Mucosa of descending colon (tissue), 3 donors: ENCODE results near the gene RBM17. TPM values are rescaled to one million over a fixed set of nuclear protein-coding genes. Genes with fewer than 3 reads are reported as not detected.

Source experiments
- ATAC-seq: fragments of 200-7000 bp; cut with Tn5 transposase; one replicate; pipeline ENCODE4 v1.9.1; 2020; ENCODE audit warnings: mild to moderate bottlenecking, moderate library complexity
- DNase-seq, 3 donors: peaks; one replicate each; pipeline ENCODE4 v3.0.0-alpha.2; 2020
- H3K36me3 ChIP-seq: fragments of 200-600 bp; one replicate; pipeline ENCODE4 v1.8.0; 2021; ENCODE audit warnings: low read depth, mild to moderate bottlenecking
- H3K4me1 ChIP-seq: fragments of 200-600 bp; one replicate; pipeline ENCODE4 v1.8.0; 2021; ENCODE audit warnings: low read depth, mild to moderate bottlenecking
- H3K4me3 ChIP-seq: fragments of 200-600 bp; one replicate; pipeline ENCODE4 v1.8.0; 2021; ENCODE audit warnings: mild to moderate bottlenecking
- H3K9me3 ChIP-seq: fragments of 200-600 bp; one replicate; pipeline ENCODE4 v1.8.0; 2021; ENCODE audit warnings: mild to moderate bottlenecking
- CTCF ChIP-seq: fragments of 200-600 bp; IDR thresholded peaks from one replicate; pipeline ENCODE4 v1.8.0; 2022; ENCODE audit warnings: antibody characterized with exemption, mild to moderate bottlenecking
- intact Hi-C, 2 donors: fragments of 100-400 bp; cut with DNase I in 1 of 2; cut with micrococcal nuclease in 1 of 2; formaldehyde crosslinking; loops; one replicate each; pipeline versions ENCODE4 v1.11.0 to v1.11.1; 2022; cut with DNase I, micrococcal nuclease
- total RNA-seq, 3 donors: library from RNA; stranded (reverse); fragmentation: NEBNext Ultra II Directional in 2 of 3; extraction: Animal tissue kit (Norgen Biotek cat#: 25700) in 2 of 3; gene quantifications; one replicate each; pipeline versions ENCODE4 v1.2.1 to v1.2.4, GENCODE V29; 2021 to 2023
- donor health status: DM: no; HTN: no; CAD: no; lungs with moderate emphysema.
- donor health status: DM: no; HTN: no; CAD: no.
- donor health status: DM: no; HTN: yes; CAD: no.

RBM17 gene
- total RNA-seq, 3 donors from 2014 or later, result 87.4 to 100 (median 90.8) TPM

DNA sequence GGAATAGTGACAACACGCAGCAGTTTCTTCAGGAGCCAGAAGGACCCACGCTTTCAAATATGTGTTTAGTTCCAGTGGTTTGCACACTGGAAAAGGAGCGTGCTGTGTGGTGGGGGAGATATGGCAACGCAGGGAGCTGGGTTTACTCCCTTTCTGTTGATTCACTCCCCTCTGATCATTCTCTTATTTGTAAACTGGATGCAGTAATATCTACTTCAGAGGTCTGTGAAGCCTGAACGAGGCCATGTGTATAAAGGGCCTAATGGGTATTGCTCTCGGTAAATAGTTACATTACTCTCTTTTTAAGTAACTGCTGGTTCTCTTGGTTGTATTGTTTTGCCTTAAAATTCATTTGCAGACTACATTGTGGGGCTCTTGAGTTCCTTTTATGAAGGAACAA is 19.2 kb downstream of the RBM17 start:
- no peaks in the 10 kb centered on the region for H3K9me3 ChIP-seq
- no peak for TF ChIP-seq CTCF
- no peak for DNase-seq
- intact Hi-C loops, result loop anchor here (5.0 to 10.0 kb wide), 2 partner anchors 294 to 297 kb away; no protein-coding TSS in a partner anchor
- ATAC-seq, result no peak
- peaks cover 17% of the 10 kb centered on the region for H3K36me3 ChIP-seq
- no peak overlapping the region for H3K4me3 ChIP-seq
- no peaks in the 10 kb centered on the region for H3K4me1 ChIP-seq

- DNase-seq, result peak in 1 of 3 donors; percentile 42
- peak; percentile 74 for ATAC-seq
- intact Hi-C loops, result loop anchor here (5.0 to 10.0 kb wide), 2 partner anchors 293 to 296 kb away; no protein-coding TSS in a partner anchor
Measured at GRCh38 chr10:6108631-6109443, 20.0 kb downstream of the RBM17 start.

GRCh38 chr10:6109444-6109775 is 20.6 kb downstream of the RBM17 start:
- Histone ChIP-seq H3K9me3 (no peaks in the 10 kb centered on the region), H3K36me3 (peaks cover 17% of the 10 kb centered on the region), H3K4me3 (no peak overlapping the region), H3K4me1 (no peaks in the 10 kb centered on the region)
- intact Hi-C loops, result loop anchor here (5.0 to 10.0 kb wide), 2 partner anchors 293 to 295 kb away; no protein-coding TSS in a partner anchor
- TF ChIP-seq CTCF, result no peak
- no peak for DNase-seq
- ATAC-seq, result no peak

More at GRCh38 chr10:6108631-6109443, 20.0 kb downstream of the RBM17 start:
- Histone ChIP-seq H3K9me3 (no peaks in the 10 kb centered on the region), H3K4me1 (no peaks in the 10 kb centered on the region), H3K36me3 (peaks cover 17% of the 10 kb centered on the region), H3K4me3 (no peak overlapping the region)
- TF ChIP-seq CTCF, result no peak

- ATAC-seq, result no peak
Measured at GRCh38 chr10:6110136-6110535, 21.3 kb downstream of the RBM17 start.

DNA sequence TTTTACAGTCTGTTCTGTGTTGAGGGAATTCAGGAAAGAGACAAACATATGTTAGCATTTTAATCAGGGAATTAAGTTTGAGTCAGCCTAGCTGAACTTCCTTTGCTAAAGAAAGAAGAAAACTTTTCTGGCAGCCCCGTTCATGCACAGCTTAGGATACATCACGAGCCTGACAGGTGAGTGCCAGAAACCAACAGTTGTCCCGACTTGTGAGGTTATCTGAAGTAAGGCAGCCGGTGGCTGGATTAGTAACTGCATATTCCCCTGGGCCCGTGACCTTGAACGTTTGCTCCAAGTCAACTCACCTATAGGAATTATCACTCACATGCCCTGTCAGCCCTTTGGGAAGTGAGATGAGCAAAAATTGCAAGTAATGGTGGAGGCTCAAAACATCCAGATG is 24.1 kb downstream of the RBM17 start:
- Histone ChIP-seq H3K4me1 (no peaks in the 10 kb centered on the region), H3K9me3 (no peaks in the 10 kb centered on the region), H3K4me3 (no peak overlapping the region), H3K36me3 (peaks cover 17% of the 10 kb centered on the region)
- intact Hi-C loops, result no loop called here
- TF ChIP-seq CTCF, result no peak
- DNase-seq, result no peak
- ATAC-seq, result no peak

More at GRCh38 chr10:6110136-6110535, 21.3 kb downstream of the RBM17 start:
- no peak overlapping the region for H3K4me3 ChIP-seq
- no peak for DNase-seq
- no peaks in the 10 kb centered on the region for H3K4me1 ChIP-seq
- TF ChIP-seq CTCF, result no peak
- no peaks in the 10 kb centered on the region for H3K9me3 ChIP-seq
- peaks cover 17% of the 10 kb centered on the region for H3K36me3 ChIP-seq
- intact Hi-C loops, result no loop called here
